Activated naive CD4-positive, alpha-beta T cell treated with Interleukin-2 at 50 U/mL for 16 hours (primary cell): ENCODE data around the gene MRPL58.
"Not testable (repeated sequence)": the region's sequence is repeated elsewhere in the genome, so short reads cannot be mapped to it uniquely, and the experiment has no call there.

Experiments
- DNase-seq: peaks from one replicate; pipeline ENCODE4 v3.0.0-alpha.2; 2020

Gene MRPL58

DNA sequence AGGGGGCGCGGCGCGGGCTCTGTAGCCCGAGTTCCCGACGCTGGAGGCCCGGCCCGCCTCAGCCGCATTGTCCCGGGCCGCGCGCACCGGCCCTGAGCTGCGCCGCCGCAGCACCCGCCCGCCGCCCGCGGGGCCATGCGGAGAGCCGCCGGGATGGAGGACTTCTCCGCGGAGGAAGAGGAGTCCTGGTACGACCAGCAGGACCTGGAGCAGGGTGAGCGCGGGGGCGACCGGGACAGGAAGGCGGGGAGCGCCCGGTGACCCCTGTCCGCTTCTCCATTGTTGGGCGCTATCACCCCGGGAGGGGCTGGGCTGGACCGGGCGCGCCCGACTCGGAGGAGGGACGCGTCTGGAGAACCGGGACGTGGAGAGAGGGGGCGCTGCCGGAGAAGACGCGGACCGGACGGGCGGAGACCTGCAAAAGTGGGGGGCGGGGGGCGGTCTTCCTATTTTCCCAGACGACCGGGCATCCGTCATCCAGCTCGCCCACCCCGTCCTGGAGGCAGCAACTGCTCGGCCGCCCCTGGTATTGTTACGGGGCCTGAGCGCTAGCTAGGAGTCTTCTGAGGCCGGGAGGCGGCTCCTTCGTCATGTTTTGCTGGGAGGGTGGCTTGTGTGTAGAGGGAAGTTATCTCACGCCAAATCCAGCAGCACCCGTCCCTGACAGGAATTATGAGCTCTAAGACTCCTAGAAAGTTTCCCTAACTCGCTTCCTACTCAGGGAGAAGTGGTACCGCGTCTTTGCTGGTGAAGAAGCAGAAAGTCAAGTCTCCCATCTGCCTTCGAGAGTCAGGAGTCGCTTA is 24.4 kb upstream of the MRPL58 start:
- peak; percentile 12 for DNase-seq

DNA sequence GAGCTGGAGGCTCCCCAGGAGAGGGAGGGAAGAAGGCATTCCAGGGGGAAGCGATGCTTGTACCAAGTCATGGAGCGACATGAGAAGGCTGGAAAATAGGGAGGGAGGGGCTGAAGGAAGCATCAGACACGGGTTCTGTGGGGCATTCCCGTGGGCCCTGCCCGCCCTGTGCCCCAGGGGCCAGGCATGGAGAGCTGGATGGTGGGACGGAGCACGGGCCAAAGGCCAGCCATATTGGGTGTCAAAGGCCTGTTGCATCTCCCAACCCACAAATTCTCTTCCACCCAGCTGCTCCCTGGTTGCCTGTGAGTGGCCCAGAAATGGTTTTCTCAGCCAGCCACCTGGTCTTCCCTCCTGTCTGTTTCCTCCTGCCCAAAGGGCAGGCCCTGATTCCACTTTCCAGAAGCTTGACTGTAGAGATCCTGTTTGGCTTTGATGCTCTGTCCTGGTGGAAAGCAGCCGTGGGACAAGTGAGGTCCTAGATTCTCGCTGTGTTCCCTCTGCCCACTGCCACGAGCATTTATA is 21.8 kb upstream of the MRPL58 start:
- DNase-seq: no peak

DNA sequence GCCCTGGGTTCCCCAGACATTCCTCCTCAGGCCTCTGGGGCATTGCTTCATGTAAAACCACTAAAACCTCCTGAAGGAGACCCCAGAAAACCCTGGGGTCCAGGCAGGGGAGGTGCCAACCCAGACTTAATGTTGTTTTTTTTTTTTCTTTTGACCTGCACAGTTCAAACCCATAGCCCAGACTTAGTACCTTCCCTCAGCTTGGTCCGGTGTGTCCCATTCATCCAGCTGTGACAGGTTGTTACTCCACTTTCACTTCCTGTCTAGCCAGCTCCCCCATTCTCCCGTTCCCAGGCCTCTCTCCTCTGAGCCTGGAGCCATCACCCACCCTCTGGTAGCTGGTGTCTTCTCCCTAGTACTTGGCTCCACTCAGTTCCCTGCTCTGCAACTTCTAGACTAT is 20.2 kb upstream of the MRPL58 start:
- DNase-seq: no peak

DNA sequence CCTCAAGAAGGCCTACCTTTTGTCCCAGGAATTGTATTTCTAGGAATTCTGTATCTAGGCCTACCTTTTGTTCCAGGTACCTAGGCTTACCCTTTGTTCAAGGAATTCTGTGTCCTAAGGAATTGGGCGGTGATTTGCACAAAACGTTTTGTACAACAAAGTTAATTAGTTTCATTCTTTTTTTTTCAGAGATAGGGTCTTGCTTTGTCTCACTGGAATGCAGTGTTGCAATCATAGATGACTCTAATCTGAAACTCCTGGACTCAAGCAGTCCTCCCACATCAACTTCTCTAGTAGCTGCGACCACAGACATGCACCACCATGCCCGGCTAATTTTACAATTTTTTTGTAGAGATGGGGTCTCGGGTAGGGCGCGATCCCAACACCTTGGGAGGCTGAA is 18.0 kb upstream of the MRPL58 start:
- no peak for DNase-seq

DNA sequence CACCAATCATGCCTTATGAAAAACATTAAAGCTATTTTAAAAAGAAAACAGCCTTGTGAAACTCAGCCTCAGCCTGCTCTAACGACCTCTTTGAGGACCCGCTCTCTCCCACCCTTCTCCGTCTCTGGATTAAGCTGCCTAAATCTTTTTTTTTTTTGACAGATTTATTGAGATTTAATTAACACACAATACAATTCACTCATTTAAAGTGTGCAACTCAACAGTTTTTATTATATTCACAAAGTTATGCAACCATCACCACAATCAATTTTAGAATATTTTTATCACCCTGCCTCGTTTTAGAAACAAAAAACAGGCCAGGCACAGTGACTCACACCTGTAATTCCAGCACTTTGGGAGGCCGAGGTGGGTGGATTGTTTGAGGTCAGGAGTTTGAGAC is 16.6 kb upstream of the MRPL58 start:
- no peak for DNase-seq

DNA sequence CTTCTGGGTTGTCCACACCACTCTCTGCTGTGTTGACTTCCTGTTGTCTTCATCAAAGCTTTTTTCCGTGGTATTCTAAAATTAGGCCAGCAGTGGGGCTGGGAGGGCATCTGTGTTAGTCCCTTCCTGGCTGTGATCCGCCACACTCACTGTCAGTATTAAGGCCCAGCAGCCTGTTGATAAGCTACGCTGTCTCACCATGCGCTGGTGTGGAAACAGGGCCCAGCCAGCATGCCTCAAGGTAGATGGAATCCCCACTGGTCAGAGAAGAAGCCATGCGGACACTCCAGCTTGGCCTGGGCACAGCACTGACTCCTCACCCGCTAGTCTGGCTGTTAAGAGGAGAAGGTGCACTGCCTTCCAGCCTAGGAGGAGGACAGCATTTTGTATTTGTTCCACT is 13.7 kb upstream of the MRPL58 start:
- DNase-seq: no peak

DNA sequence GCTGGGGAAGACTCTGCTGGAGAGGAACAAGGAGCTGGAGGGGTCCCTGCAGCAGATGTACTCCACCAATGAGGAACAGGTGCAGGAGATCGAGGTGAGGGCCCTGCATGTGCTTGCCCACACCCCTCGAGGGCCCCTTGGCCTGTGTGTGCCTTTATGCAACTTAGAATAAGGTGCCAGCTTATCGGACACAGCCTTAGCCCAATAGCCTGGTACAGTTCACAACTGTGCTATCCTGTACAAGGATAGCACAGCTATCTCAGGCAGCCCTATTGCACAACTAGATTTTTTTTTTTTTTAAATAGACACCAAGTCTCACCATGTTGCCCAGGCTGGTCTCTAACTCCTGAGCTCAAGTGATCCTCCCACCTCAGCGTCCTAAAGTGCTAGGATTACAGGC is 12.9 kb upstream of the MRPL58 start:
- no peak for DNase-seq

DNA sequence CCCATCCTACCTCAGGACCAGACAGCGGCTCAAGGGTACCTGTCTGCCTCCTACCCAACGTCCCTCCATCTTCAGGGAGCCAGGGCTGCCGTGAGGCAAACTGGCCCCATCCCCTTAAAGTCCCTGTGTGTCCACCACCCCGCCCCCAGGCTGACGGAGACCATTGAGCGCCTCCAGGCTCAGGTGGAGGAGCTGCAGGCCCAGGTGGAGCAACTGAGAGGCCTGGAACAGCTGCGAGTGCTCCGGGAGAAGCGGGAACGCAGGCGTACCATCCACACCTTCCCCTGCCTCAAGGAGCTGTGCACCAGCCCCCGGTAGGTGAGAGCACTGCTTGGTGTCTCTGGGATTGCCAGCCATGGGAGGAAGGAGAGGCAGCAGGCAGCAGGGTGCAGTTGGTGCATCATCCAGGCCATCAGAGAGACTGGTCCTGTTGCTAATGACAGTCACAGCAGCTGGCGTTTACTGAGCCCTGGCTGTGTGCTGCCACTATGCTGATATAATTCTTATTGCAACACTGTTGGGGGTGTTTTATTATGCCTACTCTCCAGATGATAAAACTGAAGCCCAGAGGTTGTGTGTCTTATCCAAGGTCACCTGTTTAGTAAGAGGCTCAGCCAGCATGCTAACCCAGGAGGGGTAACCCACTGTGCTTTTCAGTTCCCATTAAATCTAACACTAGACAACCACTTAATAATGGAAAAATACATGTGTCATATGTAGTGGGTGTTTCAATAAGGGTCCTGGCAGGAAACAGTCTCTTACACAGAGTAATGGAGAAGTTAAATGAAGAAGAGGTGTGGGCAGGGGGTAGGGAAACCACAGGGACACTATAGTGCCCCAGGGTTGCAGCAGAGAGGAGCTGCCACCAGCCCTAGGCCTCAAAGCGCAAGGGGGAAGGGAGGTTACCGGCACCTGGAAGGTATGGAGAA is 10.3 kb upstream of the MRPL58 start:
- no peak for DNase-seq

DNA sequence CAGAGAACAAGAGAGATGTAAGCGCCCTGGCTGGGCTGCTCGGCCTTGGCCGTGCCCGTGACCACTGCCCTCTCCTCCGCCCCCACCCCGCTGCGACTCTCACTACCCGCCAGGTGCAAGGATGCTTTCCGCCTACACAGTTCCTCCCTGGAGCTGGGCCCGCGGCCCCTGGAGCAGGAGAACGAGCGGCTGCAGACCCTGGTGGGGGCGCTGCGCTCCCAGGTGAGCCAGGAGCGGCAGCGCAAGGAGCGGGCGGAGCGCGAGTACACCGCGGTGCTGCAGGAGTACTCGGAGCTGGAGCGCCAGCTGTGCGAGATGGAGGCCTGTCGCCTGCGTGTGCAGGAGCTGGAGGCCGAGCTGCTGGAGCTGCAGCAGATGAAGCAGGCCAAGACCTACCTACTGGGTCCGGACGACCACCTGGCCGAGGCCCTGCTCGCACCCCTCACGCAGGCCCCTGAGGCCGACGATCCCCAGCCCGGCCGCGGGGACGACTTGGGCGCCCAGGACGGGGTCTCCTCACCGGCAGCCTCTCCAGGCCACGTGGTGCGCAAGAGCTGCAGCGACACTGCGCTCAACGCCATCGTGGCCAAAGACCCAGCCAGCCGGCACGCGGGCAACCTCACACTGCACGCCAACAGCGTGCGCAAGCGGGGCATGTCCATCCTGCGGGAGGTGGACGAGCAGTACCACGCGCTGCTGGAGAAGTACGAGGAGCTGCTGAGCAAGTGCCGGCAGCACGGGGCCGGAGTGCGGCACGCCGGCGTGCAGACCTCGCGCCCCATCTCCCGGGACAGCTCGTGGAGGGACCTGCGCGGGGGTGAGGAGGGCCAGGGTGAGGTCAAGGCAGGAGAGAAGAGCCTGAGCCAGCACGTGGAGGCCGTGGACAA is 9.2 kb upstream of the MRPL58 start:
- DNase-seq: no peak

DNA sequence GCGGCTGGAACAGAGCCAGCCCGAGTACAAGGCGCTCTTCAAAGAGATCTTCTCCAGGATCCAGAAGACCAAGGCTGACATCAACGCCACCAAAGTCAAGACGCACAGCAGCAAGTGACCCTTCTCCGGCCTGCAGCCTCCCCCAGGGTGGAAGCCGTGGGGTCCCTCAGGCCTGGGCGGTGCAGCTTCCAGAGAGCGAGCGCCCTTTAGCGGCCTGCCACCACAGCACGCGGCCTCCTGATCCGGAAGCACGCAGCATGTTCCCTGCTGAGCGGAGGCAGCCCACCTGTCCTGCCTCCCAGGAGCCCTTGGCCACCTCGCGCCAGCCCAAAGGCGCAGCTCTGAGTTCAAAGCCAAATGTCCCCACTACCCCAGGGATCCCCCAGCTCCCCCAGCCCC is 8.5 kb upstream of the MRPL58 start:
- no peak for DNase-seq

DNA sequence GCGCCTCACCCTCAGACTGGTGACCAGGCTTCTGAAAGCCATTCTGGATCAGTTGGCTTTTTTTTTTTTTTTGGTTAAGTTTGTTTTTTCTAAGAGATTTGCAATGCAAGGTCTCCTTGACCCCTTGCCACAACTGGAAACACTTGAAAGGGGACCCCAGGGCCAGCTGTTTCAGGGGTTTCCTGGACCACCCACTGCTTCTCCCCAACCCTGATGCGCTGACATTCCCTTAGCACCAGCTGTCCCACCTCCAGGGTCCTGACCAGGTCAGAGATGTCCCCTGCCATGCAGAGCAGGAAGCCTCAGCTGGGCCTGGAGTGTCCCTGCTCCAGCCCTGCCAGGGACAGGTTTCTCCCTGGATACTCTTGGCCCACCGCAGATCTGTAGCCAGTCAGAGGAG is 8.1 kb upstream of the MRPL58 start:
- no peak for DNase-seq

DNA sequence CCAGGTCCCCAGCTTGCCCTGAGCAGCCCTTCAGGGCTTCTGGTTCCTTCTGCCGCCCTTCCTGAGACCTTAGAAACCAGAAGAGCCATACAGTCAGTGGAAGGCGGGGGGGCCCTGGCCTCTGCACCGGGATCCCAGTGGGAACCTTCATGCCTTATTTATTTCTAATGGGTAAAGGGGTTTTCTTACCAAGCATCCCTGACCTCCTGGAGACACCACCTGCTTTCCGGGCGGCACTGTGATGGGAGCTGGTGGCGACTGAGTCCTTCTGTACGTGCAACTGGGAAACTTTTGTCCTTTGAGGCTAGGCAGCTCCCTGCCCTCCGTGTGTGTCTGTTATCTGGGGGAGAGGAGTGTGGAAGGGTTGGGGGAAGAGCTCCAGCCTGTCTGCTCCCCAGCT is 7.2 kb upstream of the MRPL58 start:
- DNase-seq: no peak

DNA sequence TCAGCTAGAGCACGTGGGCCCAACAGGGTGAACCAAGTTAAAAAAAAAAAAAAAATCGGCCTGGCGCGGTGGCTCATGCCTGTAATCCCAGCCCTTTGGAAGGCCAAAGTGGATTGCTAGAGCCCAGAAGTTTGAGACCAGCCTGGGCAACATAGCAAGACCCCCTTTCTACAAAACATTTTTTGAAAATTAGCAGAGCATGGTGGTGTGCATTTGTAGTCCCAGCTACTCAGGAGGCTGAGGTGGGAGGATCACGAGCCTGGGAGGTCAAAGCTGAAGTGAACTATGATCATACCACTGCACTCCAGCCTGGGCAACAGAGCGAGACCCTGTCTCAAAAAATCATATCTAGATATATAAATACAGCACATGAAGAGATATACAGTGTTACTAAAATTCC is 6.4 kb upstream of the MRPL58 start:
- not testable (repeated sequence) for DNase-seq

DNA sequence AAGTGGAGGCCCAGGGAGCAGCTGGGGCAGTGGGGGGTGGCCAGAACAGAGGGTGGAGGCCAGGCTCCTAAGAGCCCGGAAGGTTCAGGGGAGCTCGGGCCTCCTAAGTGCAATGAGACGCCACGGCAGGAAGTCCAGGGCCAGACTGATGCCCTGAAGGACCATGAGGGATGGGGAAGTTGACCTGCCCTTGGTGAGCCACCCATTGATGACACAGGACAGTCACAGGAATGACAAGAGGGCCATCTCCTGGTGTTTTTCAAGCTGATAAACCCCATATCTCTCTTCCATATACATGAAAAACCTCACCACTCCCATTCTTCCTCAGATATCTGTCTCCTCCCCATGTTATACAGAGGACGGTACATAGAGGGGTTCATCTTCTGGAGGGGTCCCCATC is 5.8 kb upstream of the MRPL58 start:
- no peak for DNase-seq

DNA sequence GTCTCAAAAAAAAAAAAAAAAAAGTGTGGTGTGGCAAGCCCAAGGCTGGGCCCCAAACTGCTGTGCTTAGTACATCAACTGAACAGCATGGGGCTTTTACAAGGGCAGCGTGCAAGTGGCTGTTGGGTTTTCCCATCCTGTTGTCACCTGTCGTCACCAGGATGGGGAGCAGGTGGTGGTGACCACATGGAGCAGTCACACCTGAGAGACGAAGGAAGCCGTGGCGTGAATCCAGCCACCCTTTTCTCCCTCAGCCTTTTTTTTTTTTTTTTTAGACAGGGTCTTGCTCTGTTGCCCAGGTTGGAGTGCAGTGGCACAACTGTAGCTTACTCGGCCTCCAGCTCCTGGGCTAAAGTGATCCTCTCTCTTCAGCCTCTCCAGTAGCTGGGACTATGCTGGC is 4.1 kb upstream of the MRPL58 start:
- no peak for DNase-seq

DNA sequence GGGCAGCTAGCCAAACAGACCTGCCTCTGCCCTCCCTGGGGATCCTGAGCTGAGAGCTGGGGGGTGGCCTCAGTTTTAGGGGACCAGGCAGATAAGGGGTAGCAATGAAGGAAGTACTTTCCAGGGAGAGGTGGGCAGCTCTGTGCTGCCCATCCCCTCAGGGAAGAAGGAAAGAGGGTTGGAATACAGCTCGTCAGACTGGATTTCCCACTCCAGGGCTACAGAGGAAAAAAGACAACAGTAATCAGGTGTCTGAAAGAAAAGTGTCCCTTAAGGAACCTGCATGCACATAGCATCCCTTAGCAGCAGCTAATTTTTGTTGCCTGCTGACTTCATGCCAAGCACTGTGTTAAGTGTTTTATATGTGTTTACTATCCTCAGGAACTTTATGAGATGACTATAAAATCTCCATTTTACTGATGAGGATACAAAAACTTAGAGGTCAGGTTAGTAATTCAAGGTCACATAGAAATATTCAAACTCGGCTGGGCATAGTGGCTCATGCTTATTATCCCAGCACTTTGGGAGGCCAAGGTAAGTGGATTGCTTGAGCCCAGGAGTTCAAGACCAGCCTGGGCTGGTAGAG is 3.2 kb upstream of the MRPL58 start:
- no peak for DNase-seq

DNA sequence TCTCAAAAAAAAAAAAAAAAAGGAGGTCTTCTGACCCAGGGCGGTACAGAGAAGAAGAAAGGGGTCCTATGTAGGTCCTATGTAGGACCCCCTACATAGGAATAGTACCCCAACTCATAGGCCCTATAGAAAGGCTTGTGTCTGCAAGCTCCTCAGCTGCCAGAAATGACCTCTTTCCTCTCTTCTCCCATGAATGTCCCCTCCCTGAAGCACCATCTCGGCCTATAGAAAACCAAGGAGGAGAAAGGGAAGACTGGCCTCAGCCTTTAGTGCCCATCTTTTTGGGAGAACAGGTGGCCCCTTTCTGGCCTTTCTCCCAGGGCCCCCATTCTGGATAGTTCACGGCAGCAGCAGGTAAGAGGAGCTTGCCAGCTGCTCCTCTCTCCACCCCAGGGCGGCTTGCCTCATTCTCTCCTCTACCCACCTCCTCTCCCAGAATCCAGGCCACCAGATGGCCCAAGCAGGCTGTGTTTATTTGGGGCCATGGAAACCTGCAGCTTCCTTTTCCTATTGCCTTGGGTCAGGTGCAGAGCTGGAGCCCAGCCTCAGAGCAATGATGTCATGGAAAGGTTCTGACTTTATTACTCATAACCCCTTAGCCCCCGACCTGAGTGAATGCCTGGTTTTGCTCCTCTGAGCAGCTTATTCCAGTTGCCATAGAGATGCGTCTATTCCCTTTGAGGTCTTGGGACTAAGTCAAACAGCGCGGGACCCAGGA is 1.6 kb upstream of the MRPL58 start:
- DNase-seq: no peak

DNA sequence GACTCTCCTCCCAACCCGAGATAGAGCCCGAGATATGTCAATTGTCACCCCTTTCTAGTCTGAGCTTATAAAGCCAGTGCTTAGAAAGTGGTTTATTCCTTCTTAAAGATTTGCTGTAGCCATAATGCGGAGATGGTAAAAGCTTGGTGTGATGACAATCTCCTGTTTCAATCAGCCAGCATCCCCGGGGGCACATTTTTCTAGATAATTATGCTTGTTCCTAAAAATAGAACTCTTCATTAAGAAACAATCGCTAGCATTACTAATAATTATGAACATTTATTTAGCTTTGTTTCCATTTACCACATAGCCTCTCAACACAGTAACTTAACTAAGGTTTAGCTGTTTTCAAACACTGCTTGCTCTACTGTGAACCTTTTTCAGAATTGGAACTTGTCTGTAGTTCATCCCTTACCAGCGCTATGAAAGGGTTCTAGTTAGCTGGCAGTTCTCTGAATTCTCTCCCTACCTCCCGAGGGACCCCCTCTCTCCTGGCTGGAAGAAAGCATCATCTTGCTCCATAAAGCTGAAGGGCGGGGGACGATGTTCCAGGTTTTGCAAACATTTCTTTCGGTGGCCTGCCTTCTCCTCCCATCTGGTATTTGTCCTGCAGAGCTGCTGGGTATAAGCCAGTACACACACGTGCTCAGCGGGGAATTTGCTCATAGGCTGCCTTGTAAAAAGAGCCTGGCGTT is 922 bp upstream of the MRPL58 start:
- DNase-seq: no peak

DNA sequence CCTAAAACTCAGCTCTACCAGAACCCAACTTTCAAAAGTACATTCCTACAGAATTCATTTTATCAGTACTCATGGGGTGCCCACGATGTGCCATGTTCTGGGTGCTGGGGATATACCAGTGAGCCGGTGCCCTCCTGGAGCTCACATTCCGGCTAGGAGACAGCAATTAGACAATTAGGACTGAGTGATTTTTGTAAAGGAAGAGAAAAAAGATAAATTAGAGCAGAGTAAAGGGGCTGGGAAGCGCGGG is 449 bp upstream of the MRPL58 start:
- no peak for DNase-seq

DNA sequence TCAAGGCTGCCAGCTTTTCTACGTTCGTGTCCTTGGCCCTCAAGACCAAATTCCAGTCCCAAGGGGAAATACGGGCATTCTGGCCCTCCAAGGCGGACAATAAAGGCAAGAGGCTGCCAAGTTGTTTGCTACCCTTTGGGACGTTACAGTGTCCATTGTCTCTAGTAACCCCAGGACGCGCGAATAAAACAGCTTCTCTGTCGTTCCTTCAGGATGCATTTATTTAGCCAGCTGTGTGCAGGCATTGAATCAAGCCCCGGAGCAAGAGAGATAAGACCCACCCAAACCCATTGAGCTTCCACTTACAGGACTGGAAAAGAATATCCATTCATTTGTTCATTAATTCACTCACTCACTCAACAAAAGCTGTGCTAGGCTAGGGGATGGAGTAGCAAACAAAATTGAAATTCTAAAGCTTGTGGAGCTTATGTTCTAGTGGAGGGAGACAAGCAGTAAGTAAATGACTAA is 656 bp downstream of the MRPL58 start:
- DNase-seq: no peak

DNA sequence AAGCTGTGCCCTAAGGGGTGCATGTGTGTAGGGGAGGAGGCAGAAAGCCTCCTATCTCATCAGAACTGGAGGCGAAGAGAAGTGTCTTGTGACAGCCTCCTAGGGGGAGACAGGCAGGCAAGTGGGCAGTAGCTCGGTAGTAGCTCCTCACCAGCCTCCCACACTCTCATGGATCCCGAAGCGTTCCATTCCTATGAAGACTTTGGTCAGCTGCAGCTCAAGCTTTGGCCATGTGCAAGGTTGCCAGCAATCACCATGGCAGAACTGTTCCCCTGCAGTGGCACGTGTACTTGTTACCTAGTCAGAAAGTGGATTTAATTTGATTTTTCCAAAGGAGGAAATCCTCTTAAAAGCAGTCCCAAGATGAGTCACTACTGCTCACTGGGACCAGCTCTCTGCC is 6.7 kb downstream of the MRPL58 start:
- no peak for DNase-seq
